Adrenal gland (tissue), 12 donors: ENCODE results near the gene HOMER1. TPM values are rescaled to one million over a fixed set of nuclear protein-coding genes. Genes with fewer than 3 reads are reported as not detected.

Experiments
- DNase-seq, 7 donors: peaks; one replicate each; pipeline ENCODE4 v3.0.0-alpha.2; 2019 to 2020
- H3K27ac ChIP-seq, 5 donors: fragments of 200-600 bp; sonication (generic) in 4 of 5; 1 replicate in 3 of 5; 2 replicates in 2 of 5; pipeline versions ENCODE4 v1.5.1 to v1.8.0; 2016 to 2020; ENCODE audit warnings: mild to moderate bottlenecking in 1 of 5
- H3K27me3 ChIP-seq: fragments of 200-600 bp; 2 replicates; pipeline ENCODE4 v1.8.0; 2021
- H3K36me3 ChIP-seq, 2 donors: fragments of 200-600 bp; replicated peaks in 1 of 2; 1 replicate in 1 of 2; 2 replicates in 1 of 2; pipeline versions ENCODE4 v1.5.1 to v1.8.0; 2018 to 2022
- H3K4me1 ChIP-seq, 2 donors: fragments of 200-600 bp; replicated peaks in 1 of 2; 1 replicate in 1 of 2; 2 replicates in 1 of 2; pipeline versions ENCODE4 v1.5.1 to v1.8.0; 2018 to 2021
- H3K4me3 ChIP-seq, 4 donors: fragments of 200-600 bp; sonication (generic) in 3 of 4; one replicate each; pipeline ENCODE4 v1.5.1; 2016 to 2018
- H3K9me3 ChIP-seq, 3 donors: fragments of 200-600 bp; sonication (generic) in 1 of 3; replicated peaks in 1 of 3; 1 replicate in 2 of 3; 2 replicates in 1 of 3; pipeline versions ENCODE4 v1.5.1 to v1.8.0; 2016 to 2021
- POLR2A ChIP-seq, 2 donors: fragments of 450-650 bp; IDR thresholded peaks; one replicate each; pipeline ENCODE4 v1.6.1; 2017; ENCODE audit warnings: antibody characterized with exemption in 2 of 2, mild to moderate bottlenecking in 2 of 2, moderate library complexity in 1 of 2
- WGBS, 4 donors: extraction: QIAGEN DNeasy Blood & Tissue Kit in 2 of 4; methylation state at CpG; one replicate each; pipeline versions ENCODE4 v1.1.5 to v1.1.7; 2013 to 2017; 5-methylcytosine and 5-hydroxymethylcytosine counted together
- intact Hi-C, 2 donors: fragments of 100-400 bp; cut with DNase I; formaldehyde crosslinking; loops; one replicate each; pipeline versions ENCODE4 v1.14.1 to v1.15.0; 2022 to 2023
- polyA plus RNA-seq, 3 donors: library from polyadenylated mRNA; stranded (reverse); fragments of 200-250 nt in 2 of 3; fragments of 350-450 nt in 1 of 3; fragmentation: Illumina TruSeq in 1 of 3; extraction: RNeasy Lipid Tissue Mini Kit (QIAGEN cat#74804) in 1 of 3; gene quantifications; one replicate each; pipeline ENCODE4 v1.2.3, GENCODE V29; 2013 to 2014
- total RNA-seq, 9 donors: library from RNA; depleted of rRNA in 4 of 9; stranded (reverse); fragments of >200 nt in 4 of 9; fragments of 120-200 nt in 1 of 9; fragmentation: NEBNext Ultra II Directional in 1 of 9; extraction: Animal tissue kit (Norgen Biotek cat#: 25700) in 1 of 9; gene quantifications; one replicate each; pipeline versions ENCODE4 v1.1.0 to v1.2.4, GENCODE V29; 2013 to 2023
- TF ChIP-seq, protein P1 (sequence below), 6 experiments: fragments of 450-650 bp in 4 of 6; fragments of 200-600 bp in 2 of 6; sonication (generic) in 1 of 6; IDR thresholded peaks; 1 replicate in 5 of 6; 2 replicates in 1 of 6; pipeline versions ENCODE4 v1.5.1 to v1.8.0; 2016 to 2021; ENCODE audit warnings: antibody characterized with exemption in 6 of 6, mild to moderate bottlenecking in 2 of 6, moderate library complexity in 1 of 6
- donor health status: healthy with polysubstance abuse.
- donor health status: Bipolar disorder and iron deficiency.
- donor health status: DM: yes; HTN: yes; CAD: no.
- donor health status: DM: no; HTN: no; CAD: no.
- donor health status: DM: no; HTN: no; CAD: no.
- donor health status: DM: yes; HTN: yes; CAD: no.

Gene HOMER1
- total and polyA plus RNA-seq, 12 donors: 0.06 to 10.4 (median 0.78) TPM

DNA sequence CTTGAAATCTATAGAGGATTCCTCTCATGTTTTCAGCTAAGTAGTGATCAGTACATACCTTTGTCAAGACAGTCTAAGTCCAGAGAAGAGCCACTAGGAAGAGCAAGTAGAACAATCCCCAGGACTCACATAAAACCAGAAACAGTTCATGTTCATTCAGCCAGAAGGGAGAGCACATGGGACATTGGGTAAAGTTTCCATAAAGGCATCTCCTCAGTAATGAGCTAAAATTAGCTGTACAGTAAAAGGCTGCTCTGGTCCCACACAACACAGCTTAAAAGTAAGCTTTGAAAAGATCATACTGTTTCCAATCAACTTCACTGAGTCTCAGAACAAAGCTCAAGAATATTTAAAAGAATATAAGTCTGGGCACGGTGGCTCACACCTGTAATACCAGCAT lies 32.4 kb downstream of the HOMER1 start:
- DNase-seq: no peak
- H3K27ac ChIP-seq: no peak overlapping the region
- TF ChIP-seq, protein P1, sequence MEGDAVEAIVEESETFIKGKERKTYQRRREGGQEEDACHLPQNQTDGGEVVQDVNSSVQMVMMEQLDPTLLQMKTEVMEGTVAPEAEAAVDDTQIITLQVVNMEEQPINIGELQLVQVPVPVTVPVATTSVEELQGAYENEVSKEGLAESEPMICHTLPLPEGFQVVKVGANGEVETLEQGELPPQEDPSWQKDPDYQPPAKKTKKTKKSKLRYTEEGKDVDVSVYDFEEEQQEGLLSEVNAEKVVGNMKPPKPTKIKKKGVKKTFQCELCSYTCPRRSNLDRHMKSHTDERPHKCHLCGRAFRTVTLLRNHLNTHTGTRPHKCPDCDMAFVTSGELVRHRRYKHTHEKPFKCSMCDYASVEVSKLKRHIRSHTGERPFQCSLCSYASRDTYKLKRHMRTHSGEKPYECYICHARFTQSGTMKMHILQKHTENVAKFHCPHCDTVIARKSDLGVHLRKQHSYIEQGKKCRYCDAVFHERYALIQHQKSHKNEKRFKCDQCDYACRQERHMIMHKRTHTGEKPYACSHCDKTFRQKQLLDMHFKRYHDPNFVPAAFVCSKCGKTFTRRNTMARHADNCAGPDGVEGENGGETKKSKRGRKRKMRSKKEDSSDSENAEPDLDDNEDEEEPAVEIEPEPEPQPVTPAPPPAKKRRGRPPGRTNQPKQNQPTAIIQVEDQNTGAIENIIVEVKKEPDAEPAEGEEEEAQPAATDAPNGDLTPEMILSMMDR (IDR thresholded peaks at IDR 0.05): no peak
- TF ChIP-seq POLR2A (IDR thresholded peaks at IDR 0.05): no peak
- WGBS, 4 donors: 86 to 100% (median 89%) methylated on average over 1 of the region's 1 CpG
- H3K9me3 ChIP-seq: no peaks in the 10 kb centered on the region
- H3K4me3 ChIP-seq: no peak overlapping the region
- H3K4me1 ChIP-seq: no peaks in the 10 kb centered on the region
- H3K36me3 ChIP-seq: no peaks in the 10 kb centered on the region
- no peaks in the 10 kb centered on the region for H3K27me3 ChIP-seq
- intact Hi-C loops: no loop called here

- no peak overlapping the region for H3K4me3 ChIP-seq
- intact Hi-C loops: no loop called here
- H3K27ac ChIP-seq: no peak overlapping the region
- WGBS, 4 donors: 89 to 93% (median 90%) methylated on average over 3 of the region's 3 CpGs
- no peaks in the 10 kb centered on the region for H3K36me3 ChIP-seq
- H3K9me3 ChIP-seq: no peaks in the 10 kb centered on the region
- no peak for DNase-seq
- H3K27me3 ChIP-seq: no peaks in the 10 kb centered on the region
- H3K4me1 ChIP-seq: no peaks in the 10 kb centered on the region
- TF ChIP-seq, protein P1 (IDR thresholded peaks at IDR 0.05): no peak
- no peak for TF ChIP-seq POLR2A (IDR thresholded peaks at IDR 0.05)
Observed at GRCh38 chr5:79480991-79481390, 32.9 kb downstream of the HOMER1 start.

DNA sequence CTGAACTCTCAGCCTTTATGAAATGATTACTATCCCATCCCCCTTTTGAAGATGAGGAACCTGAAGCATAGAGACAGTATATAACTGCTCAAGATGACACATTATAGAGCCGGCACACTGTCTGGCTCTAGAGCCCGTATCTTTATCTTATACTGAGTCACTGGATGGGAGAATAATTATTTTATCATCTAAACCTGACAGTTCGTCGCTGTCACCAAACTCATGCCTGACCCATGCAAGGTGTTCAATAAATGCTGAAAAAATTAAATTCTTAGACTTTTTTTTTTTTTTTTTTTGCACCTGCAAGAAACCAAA lies 38.8 kb downstream of the HOMER1 start:
- TF ChIP-seq POLR2A (IDR thresholded peaks at IDR 0.05): no peak
- TF ChIP-seq, protein P1 (IDR thresholded peaks at IDR 0.05): no peak

DNA sequence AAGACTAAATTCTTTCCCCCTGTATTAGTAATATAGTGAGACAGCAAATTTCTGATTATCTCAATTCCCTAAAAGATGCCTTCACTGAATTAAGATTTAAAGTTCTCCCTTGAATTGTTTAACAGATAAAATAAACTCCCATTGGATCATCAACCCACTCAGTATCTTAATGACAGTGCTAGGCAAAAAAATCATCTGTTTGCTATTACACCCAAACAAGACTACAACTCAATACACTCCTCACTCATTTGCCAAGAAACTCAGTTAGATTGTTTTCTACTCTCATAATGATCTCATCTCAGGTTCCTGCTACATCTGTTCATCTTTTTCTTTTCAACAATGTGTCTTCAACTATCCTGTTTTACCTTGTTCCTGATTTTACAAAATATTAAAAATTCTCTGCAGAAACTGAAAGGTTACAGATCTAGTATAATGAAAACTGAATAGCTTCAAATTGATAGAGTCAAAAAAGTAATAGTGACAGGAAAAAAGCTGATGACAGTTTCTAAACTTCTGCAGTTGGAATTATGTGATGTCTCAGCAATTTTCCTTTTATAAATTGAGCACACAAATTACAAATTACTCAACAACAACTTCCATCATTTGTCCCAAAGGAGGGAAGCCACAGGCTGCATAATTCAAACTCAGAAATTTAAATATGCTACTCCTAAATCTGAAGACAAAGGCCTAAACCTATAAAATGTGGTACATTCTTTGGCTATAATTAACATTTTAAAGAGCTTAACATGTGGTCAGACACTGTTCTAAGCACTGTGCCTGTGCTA lies 39.4 kb downstream of the HOMER1 start:
- Histone ChIP-seq H3K36me3 (no peaks in the 10 kb centered on the region), H3K9me3 (no peaks in the 10 kb centered on the region), H3K27ac (no peak overlapping the region), H3K27me3 (no peaks in the 10 kb centered on the region), H3K4me1 (no peaks in the 10 kb centered on the region), H3K4me3 (no peak overlapping the region)
- no peak for DNase-seq
- TF ChIP-seq, protein P1 (IDR thresholded peaks at IDR 0.05): no peak
- TF ChIP-seq POLR2A (IDR thresholded peaks at IDR 0.05): no peak
- intact Hi-C loops: loop anchor here in 1 of 2 donors (10.0 kb wide), 1 partner anchor 450 kb away; no protein-coding TSS in a partner anchor

More for the DNA sequence above, 38.8 kb downstream of the HOMER1 start:
- H3K27me3 ChIP-seq: no peaks in the 10 kb centered on the region
- H3K4me3 ChIP-seq: no peak overlapping the region
- H3K36me3 ChIP-seq: no peaks in the 10 kb centered on the region
- 81 to 90% (median 85%) methylated on average over 4 of the region's 4 CpGs for WGBS, 4 donors
- intact Hi-C loops: loop anchor here in 1 of 2 donors (10.0 kb wide), 1 partner anchor 450 kb away; no protein-coding TSS in a partner anchor
- H3K9me3 ChIP-seq: no peaks in the 10 kb centered on the region
- no peaks in the 10 kb centered on the region for H3K4me1 ChIP-seq
- DNase-seq: no peak
- no peak overlapping the region for H3K27ac ChIP-seq
